H9 (cell line): ENCODE data around the gene STX3. TPM values are rescaled to one million over a fixed set of nuclear protein-coding genes. Genes with fewer than 3 reads are reported as not detected.

ENCODE experiments used
- DNase-seq: peaks from one replicate; pipeline ENCODE4 v3.0.0-alpha.2; 2017
- H2AFZ ChIP-seq: one replicate; pipeline ENCODE4 v1.6.1; 2013; ENCODE audit warnings: mild to moderate bottlenecking, low read length, control low read depth, moderate library complexity
- H2AK5ac ChIP-seq: 2 replicates; pipeline ENCODE4 v1.6.1; 2013; ENCODE audit warnings: low read length, control low read depth, mixed read lengths; ENCODE audit not compliant: insufficient read length
- H2BK120ac ChIP-seq: one replicate; pipeline ENCODE4 v1.6.1; 2013; ENCODE audit warnings: low read depth, mild to moderate bottlenecking, low read length, control low read depth, inconsistent platforms; ENCODE audit not compliant: poor library complexity, severe bottlenecking
- H2BK12ac ChIP-seq: 2 replicates; pipeline ENCODE4 v1.6.1; 2013; ENCODE audit warnings: low read length, control low read depth, mixed read lengths, low read depth; ENCODE audit not compliant: insufficient read length
- H2BK15ac ChIP-seq: 2 replicates; pipeline ENCODE4 v1.6.1; 2013; ENCODE audit warnings: low read depth, low read length, control low read depth
- H2BK20ac ChIP-seq: one replicate; pipeline ENCODE4 v1.6.1; 2013; ENCODE audit warnings: low read depth, mild to moderate bottlenecking, low read length, control low read depth, inconsistent platforms; ENCODE audit not compliant: poor library complexity, severe bottlenecking
- H2BK5ac ChIP-seq: 2 replicates; pipeline ENCODE4 v1.6.1; 2013; ENCODE audit warnings: low read length, control low read depth, mixed read lengths; ENCODE audit not compliant: insufficient read length
- H3K14ac ChIP-seq: 2 replicates; pipeline ENCODE4 v1.6.1; 2013; ENCODE audit warnings: low read length, control low read depth; ENCODE audit not compliant: insufficient read depth
- H3K18ac ChIP-seq: 2 replicates; pipeline ENCODE4 v1.6.1; 2013; ENCODE audit warnings: low read depth, mild to moderate bottlenecking, mixed read lengths, low read length, control low read depth; ENCODE audit not compliant: insufficient read length
- H3K23ac ChIP-seq: 2 replicates; pipeline ENCODE4 v1.6.1; 2013; ENCODE audit warnings: low read length, control low read depth, mixed read lengths, low read depth; ENCODE audit not compliant: insufficient read length
- H3K23me2 ChIP-seq: 2 replicates; pipeline ENCODE4 v1.6.1; 2013; ENCODE audit warnings: low read depth, mild to moderate bottlenecking, mixed read lengths, low read length, control low read depth; ENCODE audit not compliant: insufficient read length, poor library complexity, severe bottlenecking
- H3K27ac ChIP-seq: 2 replicates; pipeline ENCODE4 v1.5.1; 2013; ENCODE audit warnings: low read length, control low read depth, mixed read lengths, low read depth; ENCODE audit not compliant: insufficient read length
- H3K27me3 ChIP-seq: 2 replicates; pipeline ENCODE4 v1.6.1; 2013; ENCODE audit warnings: low read length, control low read depth, inconsistent platforms; ENCODE audit not compliant: insufficient read depth
- H3K4ac ChIP-seq: 2 replicates; pipeline ENCODE4 v1.6.1; 2013; ENCODE audit warnings: low read depth, mild to moderate bottlenecking, control low read depth, inconsistent platforms, low read length, moderate library complexity
- H3K4me1 ChIP-seq: 2 replicates; pipeline ENCODE4 v1.6.1; 2013; ENCODE audit warnings: low read length, control low read depth, inconsistent platforms; ENCODE audit not compliant: insufficient read depth
- H3K4me2 ChIP-seq: 2 replicates; pipeline ENCODE4 v1.6.1; 2013; ENCODE audit warnings: low read length, control low read depth, mixed read lengths; ENCODE audit not compliant: insufficient read length, insufficient read depth
- H3K56ac ChIP-seq: 2 replicates; pipeline ENCODE4 v1.6.1; 2013; ENCODE audit warnings: low read depth, mild to moderate bottlenecking, mixed read lengths, low read length, control low read depth; ENCODE audit not compliant: insufficient read length
- H3K79me1 ChIP-seq: 2 replicates; pipeline ENCODE4 v1.6.1; 2013; ENCODE audit warnings: low read depth, mild to moderate bottlenecking, moderate library complexity, low read length, control low read depth, inconsistent platforms; ENCODE audit not compliant: insufficient read depth, poor library complexity, severe bottlenecking
- H3K79me2 ChIP-seq: 2 replicates; pipeline ENCODE4 v1.6.1; 2013; ENCODE audit warnings: low read length, control low read depth, inconsistent platforms; ENCODE audit not compliant: insufficient read depth
- H3K9ac ChIP-seq: 2 replicates; pipeline ENCODE4 v1.6.1; 2013; ENCODE audit warnings: low read length, control low read depth, mixed read lengths; ENCODE audit not compliant: insufficient read length; ENCODE audit errors: extremely low read depth
- H3K9me3 ChIP-seq: one replicate; pipeline ENCODE4 v1.6.1; 2013; ENCODE audit warnings: low read depth, low read length, inconsistent platforms; ENCODE audit not compliant: control insufficient read depth
- H3T11ph ChIP-seq: one replicate; pipeline ENCODE4 v1.6.1; 2013; ENCODE audit warnings: mild to moderate bottlenecking, low read length, control low read depth, inconsistent platforms
- H4K20me1 ChIP-seq: one replicate; pipeline ENCODE4 v1.6.1; 2013; ENCODE audit not compliant: control insufficient read depth, insufficient read length, insufficient read depth
- H4K5ac ChIP-seq: 2 replicates; pipeline ENCODE4 v1.6.1; 2013; ENCODE audit warnings: low read depth, mild to moderate bottlenecking, mixed read lengths, low read length, control low read depth; ENCODE audit not compliant: insufficient read length
- H4K8ac ChIP-seq: replicated peaks from 2 replicates; pipeline ENCODE4 v1.6.1; 2013; ENCODE audit warnings: low read length, control low read depth, mixed read lengths, low read depth; ENCODE audit not compliant: insufficient read length
- H4K91ac ChIP-seq: 2 replicates; pipeline ENCODE4 v1.6.1; 2013; ENCODE audit warnings: low read depth, mild to moderate bottlenecking, moderate library complexity, mixed read lengths, low read length, control low read depth; ENCODE audit not compliant: insufficient read length
- H3K27ac Mint-ChIP-seq, 3 experiments: 2 replicates in 2 of 3; 3 replicates in 1 of 3; pipeline ENCODE4 v1.8.0; 2020 to 2021; ENCODE audit warnings: mixed read lengths in 3 of 3, mild to moderate bottlenecking in 1 of 3, moderate library complexity in 1 of 3
- H3K27me3 Mint-ChIP-seq: 2 replicates; pipeline ENCODE4 v1.8.0; 2021; ENCODE audit warnings: low read depth, mild to moderate bottlenecking, moderate library complexity, mixed read lengths
- H3K36me3 Mint-ChIP-seq, 3 experiments: 2 replicates in 2 of 3; 3 replicates in 1 of 3; pipeline ENCODE4 v1.8.0; 2020 to 2021; ENCODE audit warnings: low read depth in 3 of 3, mixed read lengths in 3 of 3; ENCODE audit not compliant: insufficient read depth in 1 of 3
- H3K4me1 Mint-ChIP-seq, 2 experiments: 2 replicates each; pipeline ENCODE4 v1.8.0; 2020; ENCODE audit warnings: mixed read lengths in 2 of 2
- H3K4me3 Mint-ChIP-seq, 2 experiments: 2 replicates in 1 of 2; 3 replicates in 1 of 2; pipeline ENCODE4 v1.8.0; 2020 to 2021; ENCODE audit warnings: mild to moderate bottlenecking in 2 of 2, mixed read lengths in 2 of 2, moderate library complexity in 1 of 2
- H3K9me3 Mint-ChIP-seq, 2 experiments: 2 replicates in 1 of 2; 3 replicates in 1 of 2; pipeline ENCODE4 v1.8.0; 2020; ENCODE audit warnings: mild to moderate bottlenecking in 2 of 2, mixed read lengths in 2 of 2, moderate library complexity in 1 of 2
- CTCF ChIP-seq: fragments of 200-600 bp; sonication (generic); conservative IDR thresholded peaks from 3 replicates; pipeline ENCODE4 v1.8.0; 2021; ENCODE audit warnings: antibody characterized with exemption, mild to moderate bottlenecking
- WGBS: extraction: QIAGEN DNeasy Blood & Tissue Kit; methylation state at CpG from one replicate; pipeline ENCODE4 v1.1.7; 2013; ENCODE audit warnings: missing lambda C conversion rate, low lambda C conversion rate, mixed read lengths; ENCODE audit not compliant: insufficient read length; ENCODE audit errors: extremely low coverage; 5-methylcytosine and 5-hydroxymethylcytosine counted together
- total RNA-seq: library from RNA; stranded (reverse); gene quantifications from 2 replicates; pipeline ENCODE4 v1.2.1, GENCODE V29; 2021

Gene STX3
- total RNA-seq, 1 experiment from 2014 or later = 41.0 TPM

GRCh38 chr11:59818572-59818971, 63.4 kb downstream of the STX3 start:
- H2AFZ ChIP-seq = no peak overlapping the region
- H3K27me3 ChIP-seq = no peaks in the 10 kb centered on the region
- H3K23me2 ChIP-seq = no peaks in the 10 kb centered on the region
- H3K27ac ChIP-seq = no peak overlapping the region
- H3K4me2 ChIP-seq = no peak overlapping the region
- H3K79me2 ChIP-seq = no peaks in the 10 kb centered on the region
- no peaks in the 10 kb centered on the region; the same call in 1 of the 2 replicates for H3K4me1 ChIP-seq
- H2BK12ac ChIP-seq = no peak overlapping the region
- no peak overlapping the region for H2BK15ac ChIP-seq
- no peak overlapping the region for H2AK5ac ChIP-seq
- no peak overlapping the region for H3K9ac ChIP-seq
- H4K91ac ChIP-seq = no peak overlapping the region
- H3K36me3 Mint-ChIP-seq = no peaks in the 10 kb centered on the region; a peak in 1 of 7 replicates
- no peak overlapping the region for H3T11ph ChIP-seq
- H2BK5ac ChIP-seq = no peak overlapping the region
- no peaks in the 10 kb centered on the region for H3K27me3 Mint-ChIP-seq
- no peak overlapping the region for H3K4ac ChIP-seq
- H3K4me3 Mint-ChIP-seq = no peak overlapping the region
- DNase-seq = no peak
- H3K79me1 ChIP-seq = no peaks in the 10 kb centered on the region
- H3K4me1 Mint-ChIP-seq = peaks cover 53 to 55% of the 10 kb centered on the region in 2 experiments
- H4K8ac ChIP-seq = no peak overlapping the region
- TF ChIP-seq CTCF = no peak
- H3K18ac ChIP-seq = no peak overlapping the region
- no CpG with 5 or more reads among the region's 4 CpGs for WGBS
- H3K23ac ChIP-seq = no peak overlapping the region
- no peaks in the 10 kb centered on the region for H3K9me3 Mint-ChIP-seq
- no peak overlapping the region; a peak in 1 of 7 replicates for H3K27ac Mint-ChIP-seq
- no peak overlapping the region for H3K56ac ChIP-seq
- H3K14ac ChIP-seq = no peak overlapping the region
- no peak overlapping the region for H2BK120ac ChIP-seq
- H2BK20ac ChIP-seq = no peak overlapping the region
- H4K20me1 ChIP-seq = no peaks in the 10 kb centered on the region
- no peak overlapping the region for H4K5ac ChIP-seq
- no peaks in the 10 kb centered on the region for H3K9me3 ChIP-seq
